SU-DHL-6 (cell line): ENCODE results near the gene KATNB1.

ENCODE experiments used
- CTCF ChIP-seq: fragments of 200-600 bp; sonication (generic); IDR thresholded peaks from one replicate; pipeline ENCODE4 v1.5.1; 2017; ENCODE audit warnings: antibody characterized with exemption, mild to moderate bottlenecking, low read length, moderate library complexity; ENCODE audit not compliant: insufficient read depth, poor library complexity, severe bottlenecking
- EZH2phosphoT487 ChIP-seq: fragments of 200-600 bp; sonication (generic), shearing (Covaris generic); conservative IDR thresholded peaks from 2 replicates; pipeline ENCODE4 v1.6.1; 2018; ENCODE audit warnings: mild to moderate bottlenecking, antibody characterized with exemption, low read length, moderate library complexity, mixed read lengths

- TF ChIP-seq CTCF (no peak), EZH2phosphoT487 (no peak)
Measured at GRCh38 chr16:57799600-57800199, 64.1 kb downstream of the KATNB1 start.
